GM18520 (cell line): Measurements from ENCODE around the gene C9.
A peak's percentile ranks its signal among the peaks of the same experiment; 100 is the strongest.
"Not testable (repeated sequence)": the region's sequence is repeated elsewhere in the genome, so short reads cannot be mapped to it uniquely, and the experiment has no call there.

Source experiments
- ATAC-seq: cut with Tn5 transposase; IDR thresholded peaks from one replicate; pipeline ENCODE4 v1.9.1; 2021; ENCODE audit not compliant: unreplicated experiment

Gene C9

DNA sequence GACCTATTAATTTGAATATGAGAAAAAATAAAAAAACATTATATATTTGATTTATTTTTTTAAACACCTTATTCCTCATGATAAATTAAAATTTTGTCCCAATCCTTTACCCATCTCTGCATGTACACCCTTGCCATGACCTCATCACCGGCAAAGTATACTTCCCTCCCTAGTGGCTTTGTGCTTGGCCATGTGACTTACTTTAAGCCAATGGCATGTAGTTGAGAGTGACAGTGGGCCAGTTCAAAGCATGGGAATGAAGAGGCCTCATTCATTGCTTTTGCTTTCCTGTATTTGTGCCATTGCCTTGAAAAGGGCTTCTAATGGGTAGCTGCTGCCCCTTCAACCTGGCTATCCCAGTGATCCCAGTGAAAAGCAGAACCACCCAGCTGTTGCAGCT lies 31.2 kb downstream of the C9 start:
- no peak for ATAC-seq

DNA sequence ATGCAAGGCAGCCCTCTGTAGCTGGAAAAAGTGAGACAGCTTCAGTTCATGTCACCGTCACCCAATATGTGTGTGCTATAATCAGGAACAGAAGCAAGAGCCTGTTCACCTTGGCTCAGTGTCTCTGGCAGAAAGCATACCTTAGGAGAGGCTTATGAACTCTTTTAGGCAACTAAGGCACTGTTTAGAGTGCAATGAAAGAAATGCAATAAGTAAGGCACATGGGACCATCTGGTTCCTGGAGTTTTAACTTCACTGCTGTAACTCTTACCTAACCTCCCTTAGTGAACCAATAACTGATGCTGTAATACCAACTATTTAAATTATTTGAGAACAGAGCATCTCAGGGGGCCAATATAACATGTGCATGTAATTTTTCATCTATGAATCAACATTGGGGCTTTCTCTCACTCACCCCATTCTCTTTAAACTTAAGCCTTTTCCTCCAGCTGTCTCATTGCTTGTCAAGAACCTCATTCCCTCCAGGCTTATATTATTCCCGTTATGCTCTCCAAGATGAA lies 32.4 kb downstream of the C9 start:
- ATAC-seq = no peak

DNA sequence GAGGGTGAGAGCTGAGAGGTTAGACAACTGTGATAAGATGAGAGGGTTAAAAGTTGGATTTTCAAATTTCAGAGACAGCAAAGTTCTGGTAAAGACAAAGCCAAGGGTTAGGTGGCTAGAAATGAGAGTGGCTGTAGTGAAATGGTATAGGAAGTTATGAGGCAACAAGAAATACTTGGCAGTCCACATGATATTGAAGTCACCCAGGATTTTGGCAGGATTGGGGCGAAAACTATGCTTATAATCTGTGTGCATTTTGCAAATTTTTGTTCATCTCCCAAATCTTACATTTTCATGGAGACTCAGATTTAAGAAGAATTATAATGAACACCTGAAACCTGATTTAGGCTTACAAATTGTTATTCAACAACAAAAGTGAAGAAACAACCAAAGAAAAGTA lies 35.6 kb downstream of the C9 start:
- no peak for ATAC-seq

DNA sequence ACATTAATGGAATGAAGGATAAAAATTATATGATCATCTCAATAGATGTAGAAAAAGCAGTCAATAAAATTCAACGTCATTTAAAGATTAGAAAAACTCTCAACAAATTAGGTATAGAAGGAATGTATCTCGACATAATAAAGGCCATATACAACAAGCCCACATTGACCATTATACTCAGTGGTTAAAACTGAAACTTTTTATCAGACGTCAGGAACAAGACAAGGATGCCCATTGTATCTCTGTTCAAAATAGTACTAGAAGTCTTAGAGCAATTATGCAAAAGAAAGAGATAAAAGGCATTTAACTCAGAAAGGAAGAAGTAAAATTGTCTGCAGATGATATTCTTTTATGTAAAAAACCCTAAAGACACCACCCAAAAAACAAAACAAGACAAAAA lies 40.8 kb downstream of the C9 start:
- no peak for ATAC-seq

DNA sequence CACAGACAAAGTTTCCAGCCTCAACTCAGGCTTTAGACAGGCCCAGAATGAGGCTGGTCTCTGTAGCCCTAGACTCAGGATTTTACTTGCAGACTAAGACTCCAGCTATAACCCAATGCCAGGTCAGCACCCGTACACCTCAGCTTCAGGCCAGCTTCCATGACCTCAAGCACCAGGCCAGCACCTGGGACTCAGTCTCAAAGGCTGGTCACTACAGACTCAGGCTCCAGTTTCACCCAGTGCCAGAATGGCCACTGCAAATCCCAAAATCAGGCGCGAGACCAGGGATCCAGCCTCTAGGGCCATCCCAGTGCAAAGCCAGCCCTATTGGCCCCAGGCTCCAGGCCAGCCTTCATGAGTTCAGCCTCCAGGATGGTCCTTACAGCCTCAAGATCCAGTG lies 44.9 kb downstream of the C9 start:
- no peak for ATAC-seq

DNA sequence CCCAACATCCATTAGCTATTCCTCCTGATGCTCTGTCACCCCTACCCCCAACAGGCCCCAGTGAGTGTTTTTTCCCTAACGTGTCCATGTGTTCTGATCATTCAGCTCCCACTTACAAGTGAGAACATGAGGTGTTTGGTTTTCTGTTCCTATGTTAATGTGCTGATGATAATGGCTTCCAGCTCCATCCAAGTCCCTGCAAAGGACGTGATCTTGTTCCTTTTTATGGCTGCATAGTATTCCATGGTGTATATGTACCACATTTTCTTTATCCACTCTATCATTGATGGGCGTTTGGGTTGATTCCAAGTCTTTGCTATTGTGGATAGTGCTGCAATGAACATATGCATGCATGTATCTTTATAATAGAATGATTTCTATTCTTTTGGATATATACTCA lies 47.8 kb downstream of the C9 start:
- ATAC-seq = not testable (repeated sequence)

DNA sequence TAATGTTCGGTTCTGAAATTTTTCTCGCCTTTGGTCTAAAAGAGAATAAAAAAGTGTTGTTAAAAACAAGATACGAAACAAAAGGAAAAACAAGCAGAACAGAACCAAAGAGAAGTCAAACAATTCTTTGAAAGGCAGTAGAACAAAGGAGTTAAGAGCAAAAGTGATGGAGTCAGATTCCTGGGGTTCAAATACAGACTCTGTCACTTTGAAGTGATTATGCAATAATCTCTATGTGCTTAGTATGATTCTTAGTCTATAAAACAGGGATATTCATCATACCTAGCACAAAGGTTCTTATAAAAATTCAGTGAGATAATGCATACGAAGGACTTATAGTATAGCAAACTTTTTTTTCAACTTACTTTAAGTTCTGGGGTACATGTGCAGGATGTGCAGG lies 48.3 kb downstream of the C9 start:
- no peak for ATAC-seq

DNA sequence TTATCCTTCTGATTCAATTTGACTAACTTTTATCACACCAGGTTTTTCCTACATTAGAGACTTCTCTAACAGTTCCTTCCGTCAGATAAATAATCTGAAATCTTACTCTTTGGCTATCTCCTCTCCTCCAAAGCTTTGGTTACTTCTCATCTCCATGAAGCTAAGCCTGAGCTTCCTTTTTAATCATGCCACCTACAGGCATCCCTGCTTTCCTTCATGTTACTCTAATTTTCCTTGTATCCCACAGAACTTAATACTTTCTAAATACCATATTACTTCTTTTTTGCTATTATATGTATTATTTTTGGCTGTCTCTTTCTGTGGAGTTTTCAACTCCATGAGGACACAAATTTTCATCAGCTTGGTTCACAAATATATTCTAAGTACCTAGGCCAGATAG lies 49.7 kb downstream of the C9 start:
- ATAC-seq = no peak

DNA sequence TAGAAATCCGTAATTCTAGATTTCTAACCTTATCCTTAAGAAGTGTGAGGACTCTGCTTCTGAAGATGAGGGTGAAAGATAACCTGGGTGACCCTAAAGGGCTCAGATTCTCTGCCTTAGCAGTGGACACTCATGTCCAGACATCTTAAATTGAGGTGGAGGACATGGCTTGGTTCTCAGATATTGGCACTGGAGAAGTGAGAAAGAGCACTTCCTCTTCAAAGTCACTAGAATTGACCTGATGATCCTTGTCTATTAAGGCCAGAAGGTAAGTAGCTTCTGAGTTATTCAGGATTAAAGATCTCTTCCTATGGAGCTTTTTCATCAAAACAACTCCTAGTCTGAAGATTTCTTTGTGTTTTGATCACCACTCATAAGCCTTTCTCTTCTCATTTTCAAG lies 54.8 kb downstream of the C9 start:
- ATAC-seq = no peak

DNA sequence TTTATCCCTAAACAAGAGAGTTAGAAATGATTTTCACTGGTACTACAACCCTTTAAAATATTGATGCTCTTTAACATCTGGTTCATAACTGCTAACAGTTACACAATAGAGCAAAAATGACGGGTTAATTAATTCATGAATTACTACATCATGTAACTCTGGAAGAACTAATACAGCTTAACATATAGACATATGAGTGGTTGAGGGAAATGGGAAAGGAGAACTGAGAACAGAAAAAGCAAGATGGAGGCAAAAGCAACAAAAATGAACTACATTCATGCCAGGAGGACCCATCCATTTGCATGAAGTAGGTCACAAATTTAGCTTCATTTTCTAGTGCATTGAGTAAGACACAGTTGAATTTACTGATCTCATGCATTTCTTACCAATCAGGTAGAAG lies 61.8 kb downstream of the C9 start:
- ATAC-seq = no peak

DNA sequence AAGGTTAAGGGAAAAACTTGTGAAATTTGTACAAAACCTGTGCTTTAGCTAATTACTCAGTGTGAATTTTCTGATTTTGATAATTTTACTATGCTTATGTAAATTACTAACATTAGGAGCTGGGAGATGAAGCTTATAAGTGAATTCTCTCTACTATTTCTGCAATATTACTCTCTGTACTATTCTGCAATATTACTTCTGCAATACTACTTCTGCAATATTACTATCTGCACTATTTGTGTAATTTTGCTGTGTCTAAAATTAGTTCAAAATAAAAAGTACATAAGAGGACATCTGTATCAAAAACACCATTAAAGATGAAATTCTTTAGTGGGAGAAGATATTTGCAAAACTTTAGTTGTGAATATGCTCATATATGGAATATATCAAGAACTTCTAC lies 62.9 kb downstream of the C9 start:
- no peak for ATAC-seq

DNA sequence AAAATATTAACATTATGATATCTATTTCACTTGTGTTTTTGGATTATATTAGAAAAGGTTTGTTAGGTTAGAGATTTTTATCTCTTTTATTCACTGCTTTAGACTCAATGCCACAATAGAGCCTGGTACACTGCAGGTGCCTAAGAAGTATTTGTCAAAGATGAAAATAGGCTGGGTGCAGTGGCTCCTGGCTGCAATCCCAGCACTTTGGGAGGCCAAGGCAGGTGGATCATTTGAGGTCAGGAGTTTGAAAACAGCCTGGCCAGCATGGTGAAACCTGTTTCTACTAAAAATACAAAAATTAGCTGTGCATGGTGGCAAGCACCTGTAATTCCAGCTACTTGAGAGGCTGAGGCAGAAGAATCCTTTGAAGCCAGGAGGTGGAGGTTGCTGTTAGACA lies 64.3 kb downstream of the C9 start:
- no peak for ATAC-seq

DNA sequence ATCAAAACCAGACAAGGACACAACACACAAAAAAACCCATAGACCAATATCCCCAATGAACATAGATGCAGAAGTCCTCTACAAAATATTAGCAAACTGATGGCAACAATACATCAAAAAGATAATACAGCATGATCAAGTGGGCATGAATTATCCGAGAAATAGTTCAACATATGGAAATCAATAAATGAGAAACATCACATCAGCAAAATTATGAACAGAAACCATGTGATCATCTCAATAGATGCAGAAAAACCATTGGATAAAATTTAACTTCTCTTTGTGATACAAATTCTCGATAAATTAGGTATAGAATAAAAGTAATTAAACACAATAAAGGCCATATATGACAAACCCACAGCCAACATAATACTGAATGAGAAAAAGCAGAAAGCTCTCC lies 69.6 kb downstream of the C9 start:
- no peak for ATAC-seq

DNA sequence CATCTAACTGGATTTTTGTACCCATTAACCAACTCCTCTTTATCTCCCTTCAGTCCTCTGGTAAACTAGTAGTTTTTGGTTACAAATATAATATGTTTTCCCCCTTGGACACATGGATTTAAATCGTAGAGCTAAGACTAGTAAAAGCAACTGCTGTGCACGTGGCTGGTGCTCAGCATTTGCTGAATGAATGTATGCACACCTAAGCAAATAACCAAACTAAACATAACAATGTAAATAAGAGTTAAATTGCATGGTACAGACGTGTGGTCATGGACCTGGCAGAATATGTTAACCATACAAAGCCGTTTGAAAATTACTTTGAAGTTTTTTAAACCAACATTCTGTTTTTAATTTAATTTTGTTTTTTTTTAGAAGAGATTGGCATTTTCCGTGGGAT lies 79.7 kb downstream of the C9 start:
- ATAC-seq = no peak

DNA sequence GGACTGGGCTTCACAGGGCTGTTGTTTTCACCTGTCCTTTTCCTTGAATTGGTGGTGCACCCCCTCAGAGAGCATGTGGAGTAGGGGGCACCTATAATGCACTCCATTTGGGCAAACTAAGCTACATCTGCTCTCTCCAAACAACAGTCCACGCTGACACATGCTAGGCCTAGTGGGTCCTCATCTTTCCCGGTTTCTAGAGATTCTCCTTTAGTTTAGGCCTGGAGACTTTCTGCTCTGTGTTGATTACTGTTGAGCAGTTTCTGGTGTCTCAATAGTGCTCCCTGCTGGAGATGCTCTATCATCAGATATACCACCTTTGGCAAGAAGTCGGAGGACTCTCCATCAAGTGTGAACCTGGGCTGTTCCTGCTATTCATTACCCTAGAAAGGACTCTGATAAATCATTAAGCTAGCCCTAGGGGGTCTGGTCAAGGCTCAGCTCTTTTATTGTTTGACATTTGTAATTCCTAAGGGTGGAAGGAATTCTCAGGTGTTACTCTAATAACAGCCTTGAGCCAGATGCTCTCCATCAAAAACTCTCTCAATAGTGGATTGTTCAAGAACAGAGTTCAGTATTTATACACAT lies 81.0 kb downstream of the C9 start:
- peak; percentile 86 for ATAC-seq

DNA sequence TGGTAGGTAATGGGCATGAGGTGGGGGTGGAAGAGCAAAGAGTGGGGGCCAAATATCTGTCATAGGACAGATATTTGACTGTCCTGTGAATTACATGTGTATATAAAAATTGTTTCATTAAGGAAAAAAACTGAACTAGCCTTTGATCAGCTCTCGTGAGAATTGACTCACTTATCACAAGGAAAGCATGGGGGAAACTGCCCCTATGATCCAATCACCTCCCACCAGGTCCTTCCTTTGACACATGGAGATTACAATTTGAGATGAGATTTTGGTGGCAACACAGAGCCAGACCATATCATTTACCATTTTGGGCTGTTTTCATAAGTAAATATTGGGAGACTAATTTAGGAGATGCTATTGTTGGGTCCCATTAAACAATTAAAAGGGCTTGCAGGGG lies 81.7 kb downstream of the C9 start:
- no peak for ATAC-seq

DNA sequence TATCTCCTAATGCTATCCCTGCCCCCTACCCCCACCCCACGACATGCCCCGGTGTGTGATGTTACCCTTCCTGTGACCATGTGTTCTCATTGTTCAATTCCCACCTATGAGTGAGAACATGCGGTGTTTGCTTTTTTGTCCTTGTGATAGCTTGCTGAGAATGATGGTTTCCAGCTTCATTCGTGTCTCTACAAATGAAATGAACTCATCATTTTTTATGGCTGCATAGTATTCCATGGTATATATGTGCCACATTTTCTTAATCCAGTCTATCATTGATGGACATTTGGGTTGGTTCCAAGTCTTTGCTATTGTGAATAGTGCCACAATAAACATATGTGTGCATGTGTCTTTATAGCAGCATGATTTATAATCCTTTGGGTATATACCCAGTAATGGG lies 88.4 kb downstream of the C9 start:
- not testable (repeated sequence) for ATAC-seq

DNA sequence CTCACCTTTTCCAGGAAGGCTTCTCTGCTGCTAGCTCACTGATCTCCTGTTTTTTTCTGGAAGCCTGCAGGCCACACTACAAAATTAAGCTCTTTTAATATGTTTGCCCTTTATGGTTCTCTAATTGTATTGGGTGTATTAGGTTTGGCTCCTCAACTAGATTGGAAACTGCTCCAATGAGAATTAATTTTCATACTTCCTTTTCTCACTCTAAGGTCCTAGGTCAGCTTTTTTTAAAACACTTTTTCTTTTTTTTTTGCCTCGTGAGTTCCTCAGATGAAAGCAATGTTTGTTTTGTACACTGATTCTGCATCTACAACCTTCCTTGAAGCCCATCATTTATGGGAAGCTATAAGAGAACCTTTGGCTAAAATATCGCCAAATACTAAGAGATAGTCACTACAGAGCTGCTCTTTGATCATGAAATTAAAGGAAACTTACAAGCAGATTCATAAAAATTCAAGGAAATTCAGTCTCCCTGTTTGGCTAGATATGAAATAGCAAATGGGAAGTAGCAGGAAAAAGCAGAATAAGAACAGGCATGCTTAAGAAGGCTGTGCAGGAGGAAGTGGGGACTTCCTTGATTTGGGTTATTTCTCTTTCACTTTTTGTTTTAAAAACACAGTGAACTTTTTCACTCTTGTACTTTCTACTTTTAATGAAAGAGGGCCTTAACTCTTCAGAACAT lies 89.8 kb downstream of the C9 start:
- ATAC-seq = peak; percentile 61

DNA sequence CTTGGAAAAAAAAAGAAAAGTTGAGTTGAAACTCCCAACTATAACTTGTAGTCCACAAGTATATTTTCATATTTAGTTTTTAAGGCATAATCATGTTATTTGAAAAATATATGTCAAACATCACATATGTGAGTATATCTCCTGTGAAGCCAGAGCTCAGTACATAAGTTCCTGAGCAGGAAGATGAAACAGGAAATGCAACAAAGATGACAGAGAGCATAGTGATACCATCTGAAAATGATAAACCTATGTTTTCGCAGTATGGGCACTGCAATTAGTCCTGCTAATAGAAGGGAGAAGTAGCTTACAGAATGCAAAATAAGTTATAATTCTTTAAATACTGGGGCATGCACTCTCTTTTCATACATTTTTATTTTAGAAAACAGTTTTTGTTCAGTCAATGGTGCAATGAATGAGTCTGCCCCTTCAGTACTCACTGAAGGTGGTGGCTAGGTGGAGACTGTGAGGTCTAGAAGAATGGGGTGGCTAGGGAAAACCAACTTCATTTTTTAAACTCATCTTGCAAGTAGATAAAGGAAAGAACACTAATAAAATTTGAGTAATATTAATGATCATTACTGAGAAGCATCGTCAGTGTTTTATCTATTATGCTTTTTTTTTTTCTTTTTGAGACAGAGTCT lies 90.9 kb downstream of the C9 start:
- ATAC-seq = no peak

DNA sequence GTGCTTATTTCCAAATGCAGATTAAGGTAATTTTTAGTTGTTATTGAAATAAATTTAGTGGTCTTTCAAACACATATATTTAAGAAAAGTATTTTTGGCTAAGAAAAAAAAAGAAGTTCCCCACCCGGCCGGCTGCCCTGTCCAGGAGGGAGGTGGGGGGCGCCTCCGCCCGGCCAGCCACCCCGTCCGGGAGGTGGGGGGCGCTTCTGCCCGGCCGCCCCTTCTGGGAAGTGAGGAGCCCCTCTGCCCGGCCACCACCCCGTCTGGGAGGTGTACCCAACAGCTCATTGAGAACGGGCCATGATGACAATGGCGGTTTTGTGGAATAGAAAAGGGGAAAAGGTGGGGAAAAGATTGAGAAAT lies 91.4 kb downstream of the C9 start:
- ATAC-seq = not testable (repeated sequence)

DNA sequence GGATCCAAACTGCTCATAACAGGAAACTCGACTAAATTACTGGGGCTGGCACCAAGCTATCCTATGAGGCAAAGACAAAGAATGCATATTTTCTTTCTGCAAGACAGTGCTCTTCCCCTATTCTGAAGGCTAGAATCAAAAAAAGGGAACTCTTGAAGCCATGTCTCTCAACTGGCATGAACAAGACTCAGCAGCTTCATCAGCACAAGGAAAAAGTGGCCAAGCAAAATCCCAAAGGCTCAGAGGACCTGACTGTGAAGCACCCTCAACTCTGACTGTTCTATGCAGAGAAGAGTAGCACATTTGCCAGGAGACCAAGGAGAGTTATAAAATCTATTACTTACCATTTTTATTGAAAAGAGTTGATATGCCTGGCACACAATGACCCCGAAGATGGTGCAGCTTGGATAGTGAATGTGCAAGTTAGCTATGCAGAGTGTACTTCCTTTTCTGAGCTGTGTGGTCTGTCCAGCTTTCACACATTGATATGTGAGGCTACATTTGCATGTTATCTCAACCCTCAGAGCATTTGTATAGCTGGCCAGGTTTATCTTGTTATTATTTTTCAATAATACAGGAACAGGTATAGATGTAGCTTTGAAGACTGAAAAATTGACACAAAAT lies 94.0 kb downstream of the C9 start:
- ATAC-seq = peak; percentile 96

DNA sequence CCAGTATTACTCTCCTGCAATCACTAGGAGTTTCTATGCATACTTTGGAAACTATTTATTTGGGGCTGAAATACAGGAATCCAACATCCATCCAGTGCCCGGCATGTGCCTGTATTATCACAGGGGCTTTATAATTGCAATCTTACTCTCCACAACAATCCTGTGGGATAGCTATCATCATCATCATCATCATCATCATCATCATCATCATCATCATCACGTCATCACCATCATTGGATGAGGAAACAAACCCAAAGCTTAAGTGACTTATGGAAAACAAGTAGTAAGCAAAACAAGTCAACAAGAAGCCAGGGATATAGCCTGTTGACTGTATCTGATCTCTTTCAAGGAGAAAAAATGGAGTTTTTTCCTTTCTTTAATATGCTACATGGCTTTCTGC lies 97.1 kb downstream of the C9 start:
- no peak for ATAC-seq
